Suppressor macrophage treated with lipopolysaccharide for 1 hour (primary cell): ENCODE measurements around the gene TAS2R8.
"Not testable (repeated sequence)": the region's sequence is repeated elsewhere in the genome, so short reads cannot be mapped to it uniquely, and the experiment has no call there.

Experiments used
- DNase-seq, 3 donors: peaks; one replicate each; pipeline ENCODE4 v3.0.0-alpha.2; 2020 to 2022

The TAS2R8 gene

GRCh38 chr12:10807186-10807585, at the start of gene TAS2R8:
TSS of gene TAS2R8 (minus strand) at chr12:10807286. CDS start at chr12:10806980, 306 bp downstream.
- no peak for DNase-seq

GRCh38 chr12:10855807-10856206, 48.7 kb upstream of the TAS2R8 start:
- DNase-seq, result no peak

GRCh38 chr12:10853776-10854175, 46.7 kb upstream of the TAS2R8 start:
- no peak for DNase-seq

- DNase-seq, result no peak
Measured at GRCh38 chr12:10851243-10851858, 44.3 kb upstream of the TAS2R8 start.

- no peak for DNase-seq
Measured at GRCh38 chr12:10849425-10849878, 42.4 kb upstream of the TAS2R8 start, which contains the start of gene PRR4. TSS of gene PRR4 (minus strand) at chr12:10849475. CDS start at chr12:10849437, 38 bp downstream.

GRCh38 chr12:10847744-10848143, 40.7 kb upstream of the TAS2R8 start:
- no peak for DNase-seq

- DNase-seq, result no peak
Measured at GRCh38 chr12:10842862-10843261, 35.8 kb upstream of the TAS2R8 start.

GRCh38 chr12:10838461-10838860, 31.4 kb upstream of the TAS2R8 start:
- DNase-seq, result no peak

GRCh38 chr12:10829994-10830393, 22.9 kb upstream of the TAS2R8 start:
- DNase-seq, result no peak

GRCh38 chr12:10826258-10826657, 19.2 kb upstream of the TAS2R8 start, which contains the start of gene TAS2R10:
TSS of gene TAS2R10 (minus strand) at chr12:10826358. CDS start at chr12:10826269, 89 bp downstream.
- DNase-seq, result no peak

- no peak for DNase-seq
Measured at GRCh38 chr12:10824957-10825356, 17.9 kb upstream of the TAS2R8 start.

- no peak for DNase-seq
Measured at GRCh38 chr12:10811883-10812536, 4.9 kb upstream of the TAS2R8 start.

GRCh38 chr12:10810068-10810467, 3.0 kb upstream of the TAS2R8 start, which contains the start of gene TAS2R9:
TSS of gene TAS2R9 (minus strand) at chr12:10810168. CDS start at chr12:10810075, 93 bp downstream.
- DNase-seq, result no peak

- no peak for DNase-seq
Measured at GRCh38 chr12:10802587-10802986, 4.5 kb downstream of the TAS2R8 start, which contains the start of gene TAS2R7. TSS of gene TAS2R7 (minus strand) at chr12:10802627. CDS start at chr12:10802570, 57 bp downstream.

GRCh38 chr12:10801741-10802140, 5.3 kb downstream of the TAS2R8 start:
- no peak for DNase-seq

- DNase-seq, result no peak
Measured at GRCh38 chr12:10794222-10794621, 12.9 kb downstream of the TAS2R8 start.

- DNase-seq, result not testable (repeated sequence)
Measured at GRCh38 chr12:10791769-10792168, 15.3 kb downstream of the TAS2R8 start.

GRCh38 chr12:10783252-10783651, 23.8 kb downstream of the TAS2R8 start:
- DNase-seq, result no peak

GRCh38 chr12:10779103-10779502, 28.0 kb downstream of the TAS2R8 start:
- DNase-seq, result no peak

- DNase-seq, result peak; percentile 18 to 52 (median 45)
Measured at GRCh38 chr12:10771132-10771733, 35.9 kb downstream of the TAS2R8 start.

GRCh38 chr12:10759657-10760056, 47.4 kb downstream of the TAS2R8 start:
- DNase-seq, result no peak

GRCh38 chr12:10756194-10756593, 50.9 kb downstream of the TAS2R8 start:
- DNase-seq, result no peak
